T-helper 1 cell treated with Interleukin-12 subunit alpha and Interleukin-12 subunit beta and Interleukin-4 antibody, amounts not matched to agents 30 ng/mL and 1 ng/mL, for 36 hours (primary cell): ENCODE measurements around the gene USF3. TPM values are rescaled to one million over a fixed set of nuclear protein-coding genes. Genes with fewer than 3 reads are reported as not detected.

Experiments used
- intact Hi-C: fragments of 100-400 bp; cut with micrococcal nuclease; formaldehyde crosslinking; loops from one replicate; pipeline ENCODE4 v1.15.1; 2024
- total RNA-seq: library from RNA; stranded (reverse); gene quantifications from 2 replicates; pipeline ENCODE4 v1.2.3, GENCODE V29; 2022

USF3 gene
- total RNA-seq, 1 donor from 2014 or later: 20.1 TPM

- intact Hi-C loops: loop anchor here (5.0 kb wide), 1 partner anchor 706 kb away; the partner anchor contains the start of gene GTPBP8
Observed at GRCh38 chr3:113698213-113698742, 1.8 kb upstream of the USF3 start.

GRCh38 chr3:113697500-113698090, 1.2 kb upstream of the USF3 start:
- intact Hi-C loops: loop anchor here (1.0 to 5.0 kb wide), 6 partner anchors 164 to 1719 kb away; partner anchors contain the start of genes ABHD10 and GTPBP8

- intact Hi-C loops: loop anchor here (1.0 to 5.0 kb wide), 18 partner anchors 49 to 1718 kb away; partner anchors contain the start of genes ABHD10, CCDC191, GRAMD1C and GTPBP8
Observed at GRCh38 chr3:113696658-113697499, 437 bp upstream of the USF3 start.

- intact Hi-C loops: loop anchor here (5.0 kb wide), 1 partner anchor 703 kb away; the partner anchor contains the start of gene GTPBP8
Observed at GRCh38 chr3:113695431-113695785, 1.0 kb downstream of the USF3 start.

- intact Hi-C loops: no loop called here
Observed at GRCh38 chr3:113690482-113690881, 6.0 kb downstream of the USF3 start.

- intact Hi-C loops: no loop called here
Observed at GRCh38 chr3:113685956-113686721, 10.3 kb downstream of the USF3 start.

GRCh38 chr3:113685124-113685523, 11.3 kb downstream of the USF3 start:
- intact Hi-C loops: no loop called here

- intact Hi-C loops: no loop called here
Observed at GRCh38 chr3:113684271-113684819, 12.1 kb downstream of the USF3 start.

GRCh38 chr3:113678773-113679172, 17.7 kb downstream of the USF3 start:
- intact Hi-C loops: no loop called here

- intact Hi-C loops: no loop called here
Observed at GRCh38 chr3:113677737-113678136, 18.7 kb downstream of the USF3 start.

- intact Hi-C loops: no loop called here
Observed at GRCh38 chr3:113676261-113676660, 20.2 kb downstream of the USF3 start.

GRCh38 chr3:113673593-113673992, 22.8 kb downstream of the USF3 start:
- intact Hi-C loops: no loop called here

- intact Hi-C loops: no loop called here
Observed at GRCh38 chr3:113668015-113668414, 28.4 kb downstream of the USF3 start.

GRCh38 chr3:113664523-113665094, 31.8 kb downstream of the USF3 start:
- intact Hi-C loops: no loop called here

- intact Hi-C loops: no loop called here
Observed at GRCh38 chr3:113663761-113664160, 32.7 kb downstream of the USF3 start.

GRCh38 chr3:113663324-113663750, 33.1 kb downstream of the USF3 start:
- intact Hi-C loops: no loop called here

- intact Hi-C loops: no loop called here
Observed at GRCh38 chr3:113662824-113663223, 33.6 kb downstream of the USF3 start.

- intact Hi-C loops: no loop called here
Observed at GRCh38 chr3:113660896-113661295, 35.5 kb downstream of the USF3 start.

- intact Hi-C loops: no loop called here
Observed at GRCh38 chr3:113660458-113660857, 36.0 kb downstream of the USF3 start.

- intact Hi-C loops: no loop called here
Observed at GRCh38 chr3:113659996-113660395, 36.4 kb downstream of the USF3 start.

GRCh38 chr3:113659101-113659541, 37.3 kb downstream of the USF3 start:
- intact Hi-C loops: no loop called here
